ENCODE measurements around the gene VSIG2. TPM values are rescaled to one million over a fixed set of nuclear protein-coding genes. Genes with fewer than 3 reads are reported as not detected.

The VSIG2 gene
- total and polyA plus RNA-seq, 2 donors (not counting 3 experiments of a cell fraction or from before 2014, with no cell fraction given) = 1.2 to 7.0 TPM

DNA sequence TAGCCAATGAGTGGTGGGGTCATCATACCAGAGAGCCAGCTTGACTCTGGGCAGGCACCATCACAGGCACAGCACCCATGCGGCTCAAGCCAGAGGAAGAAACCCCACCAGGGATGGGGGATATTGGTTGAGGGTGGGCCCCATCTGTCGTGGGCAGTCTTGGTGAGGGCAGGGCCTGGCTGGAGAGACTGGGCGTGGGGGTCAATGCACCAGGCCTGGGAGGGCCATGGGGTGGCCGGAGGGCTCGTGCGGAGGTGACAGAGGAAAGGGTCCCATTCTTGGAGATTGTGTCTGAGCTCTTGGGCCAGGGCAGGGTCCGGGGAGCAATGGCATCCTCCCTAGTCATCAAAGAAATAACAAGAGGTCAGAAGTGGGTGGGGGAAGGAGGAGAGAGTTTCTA, 1.6 kb upstream of the VSIG2 start:
- Histone ChIP-seq H3K4me3 (replicated peaks in 1 of 3; ENCODE audit: insufficient read depth in 1 of 3, low read depth in 1 of 3, low read length in 3 of 3) (no peak overlapping the region), H3K27me3 (ENCODE audit: control insufficient read depth in 2 of 2, insufficient read depth in 2 of 2, low read length in 2 of 2) (no peaks in the 10 kb centered on the region)

More for the DNA sequence above, 1.6 kb upstream of the VSIG2 start:
- H3K4me2 ChIP-seq (ENCODE audit: insufficient read depth, low read length) = no peak overlapping the region
- H3K4me1 ChIP-seq (ENCODE audit: control insufficient read depth, extremely low read depth, insufficient read depth, low read length) = peaks cover 76% of the 10 kb centered on the region
- no peak for TF ChIP-seq EZH2 (IDR thresholded peaks at IDR 0.05; ENCODE audit: borderline replicate concordance, low read depth, low read length, severe bottlenecking)
- TF ChIP-seq, protein P1, sequence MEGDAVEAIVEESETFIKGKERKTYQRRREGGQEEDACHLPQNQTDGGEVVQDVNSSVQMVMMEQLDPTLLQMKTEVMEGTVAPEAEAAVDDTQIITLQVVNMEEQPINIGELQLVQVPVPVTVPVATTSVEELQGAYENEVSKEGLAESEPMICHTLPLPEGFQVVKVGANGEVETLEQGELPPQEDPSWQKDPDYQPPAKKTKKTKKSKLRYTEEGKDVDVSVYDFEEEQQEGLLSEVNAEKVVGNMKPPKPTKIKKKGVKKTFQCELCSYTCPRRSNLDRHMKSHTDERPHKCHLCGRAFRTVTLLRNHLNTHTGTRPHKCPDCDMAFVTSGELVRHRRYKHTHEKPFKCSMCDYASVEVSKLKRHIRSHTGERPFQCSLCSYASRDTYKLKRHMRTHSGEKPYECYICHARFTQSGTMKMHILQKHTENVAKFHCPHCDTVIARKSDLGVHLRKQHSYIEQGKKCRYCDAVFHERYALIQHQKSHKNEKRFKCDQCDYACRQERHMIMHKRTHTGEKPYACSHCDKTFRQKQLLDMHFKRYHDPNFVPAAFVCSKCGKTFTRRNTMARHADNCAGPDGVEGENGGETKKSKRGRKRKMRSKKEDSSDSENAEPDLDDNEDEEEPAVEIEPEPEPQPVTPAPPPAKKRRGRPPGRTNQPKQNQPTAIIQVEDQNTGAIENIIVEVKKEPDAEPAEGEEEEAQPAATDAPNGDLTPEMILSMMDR (IDR thresholded peaks at IDR 0.05; ENCODE audit: extremely low read depth in 1 of 2, insufficient read depth in 1 of 2, low read depth in 1 of 2, low read length in 2 of 2) = no peak
- no peak for TF ChIP-seq GATA2 (IDR thresholded peaks at IDR 0.05; ENCODE audit: insufficient read depth, insufficient read length, low read depth, low read length)
- TF ChIP-seq FOS (IDR thresholded peaks at IDR 0.05; ENCODE audit: borderline replicate concordance, insufficient read depth, low read length) = no peak
- no peak for TF ChIP-seq POLR2AphosphoS5 (IDR thresholded peaks at IDR 0.05; ENCODE audit: insufficient read depth, low read depth, low read length)
- TF ChIP-seq JUN (IDR thresholded peaks at IDR 0.05; ENCODE audit: borderline replicate concordance, insufficient read depth, insufficient read length, low read depth) = no peak
- no peak for TF ChIP-seq POLR2A (IDR thresholded peaks at IDR 0.05; ENCODE audit: low read depth, low read length)
- TF ChIP-seq MAX (IDR thresholded peaks at IDR 0.05; ENCODE audit: insufficient read depth, insufficient read length) = no peak
- TF ChIP-seq MYC (IDR thresholded peaks at IDR 0.05; ENCODE audit: low read depth, low read length) = no peak
- ChIA-PET POLR2A (interaction anchor here (0.8 to 1.8 kb wide), 5 partner anchors 9 to 123 kb away, joined by 3 to 7 read pairs (median 3); no protein-coding TSS in a partner anchor), CTCF (interaction anchor here (0.9 to 16.9 kb wide), 8 partner anchors 7 to 123 kb away, joined by 3 to 301 read pairs (median 8); partner anchors contain the start of gene ESAM)
- H3K9ac ChIP-seq (replicated peaks; ENCODE audit: extremely low read depth, insufficient read depth, low read length) = no peak overlapping the region
- no peaks in the 10 kb centered on the region for H3K9me1 ChIP-seq (replicated peaks; ENCODE audit: control insufficient read depth, extremely low read depth, insufficient read depth, low read length)
- no peak for DNase-seq (ENCODE audit: low read depth, low spot score)
- no TSS peak for BruUV-seq (replicated peaks)
- no peaks in the 10 kb centered on the region for H3K9me3 ChIP-seq (replicated peaks; ENCODE audit: control insufficient read depth, insufficient read depth, low read length)
- peaks cover 32% of the 10 kb centered on the region for H3K79me2 ChIP-seq (ENCODE audit: control insufficient read depth, insufficient read depth, low read length)
- H3K36me3 ChIP-seq (ENCODE audit: control insufficient read depth in 2 of 2, extremely low read depth in 1 of 2, insufficient read depth in 2 of 2, low read length in 2 of 2) = peaks cover 23 to 38% of the 10 kb centered on the region in 2 experiments
- FAIRE-seq = no peak
- dilution Hi-C loops (cut with MboI; ENCODE audit: extremely low pct_ligation_motif_present, low sequenced_read_pairs) = no loop called here
- no peak overlapping the region for H2AFZ ChIP-seq (ENCODE audit: low read depth, low read length)
- H3K27ac ChIP-seq (ENCODE audit: insufficient read depth, low read depth, low read length) = peak overlapping the region; percentile 35
- H4K20me1 ChIP-seq (replicated peaks; ENCODE audit: control insufficient read depth, extremely low read depth, insufficient read depth, low read length) = no peaks in the 10 kb centered on the region
- intact Hi-C loops (cut with micrococcal nuclease) = no loop called here
